Nephron progenitor cell (in vitro differentiated cells): Measurements from ENCODE around the gene SESN3.

Source experiments
- DNase-seq: peaks from one replicate; pipeline ENCODE4 v3.0.0; 2021
- H3K27ac Mint-ChIP-seq: 2 replicates; pipeline ENCODE4 v1.8.0; 2021; ENCODE audit warnings: mild to moderate bottlenecking, moderate library complexity, mixed read lengths
- H3K27me3 Mint-ChIP-seq: 2 replicates; pipeline ENCODE4 v1.8.0; 2021; ENCODE audit warnings: mild to moderate bottlenecking, low read depth, mixed read lengths; ENCODE audit not compliant: poor library complexity
- H3K36me3 Mint-ChIP-seq: 2 replicates; pipeline ENCODE4 v1.8.0; 2021; ENCODE audit warnings: low read depth, mixed read lengths
- H3K4me1 Mint-ChIP-seq: 2 replicates; pipeline ENCODE4 v1.8.0; 2021; ENCODE audit warnings: mixed read lengths
- H3K4me3 Mint-ChIP-seq: 2 replicates; pipeline ENCODE4 v1.8.0; 2021; ENCODE audit warnings: mild to moderate bottlenecking, moderate library complexity, mixed read lengths
- H3K9me3 Mint-ChIP-seq: 2 replicates; pipeline ENCODE4 v1.8.0; 2021; ENCODE audit warnings: mild to moderate bottlenecking, moderate library complexity, mixed read lengths
- CTCF ChIP-seq: fragments of 200-600 bp; sonication (generic); IDR thresholded peaks from 2 replicates; pipeline ENCODE4 v1.5.0; 2021; ENCODE audit warnings: antibody characterized with exemption

Gene SESN3

DNA sequence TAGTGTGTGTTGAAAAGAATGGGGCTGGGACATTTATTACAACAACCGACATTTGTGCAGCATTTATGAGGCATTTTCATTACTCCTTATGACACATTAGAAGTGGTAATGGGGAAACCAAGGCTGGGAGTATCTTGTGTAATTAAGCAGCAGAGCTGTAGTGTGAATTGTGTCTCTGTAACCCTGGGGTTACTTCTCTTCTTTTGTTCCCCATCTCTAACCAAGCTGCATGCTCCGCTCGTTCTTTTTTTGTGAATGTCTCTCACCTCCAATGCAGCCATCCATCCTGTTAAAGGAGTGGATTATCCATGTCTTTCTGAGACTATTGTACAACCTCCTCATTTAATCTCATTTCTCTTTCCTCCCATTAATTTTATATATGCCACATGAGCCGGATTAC, 75.6 kb downstream of the SESN3 start:
- Mint-ChIP-seq H3K27me3 (no peaks in the 10 kb centered on the region), H3K36me3 (peaks cover 9% of the 10 kb centered on the region), H3K27ac (no peak overlapping the region), H3K9me3 (no peaks in the 10 kb centered on the region), H3K4me1 (peaks cover 10% of the 10 kb centered on the region), H3K4me3 (no peak overlapping the region)
- TF ChIP-seq CTCF: no peak
- DNase-seq: no peak

DNA sequence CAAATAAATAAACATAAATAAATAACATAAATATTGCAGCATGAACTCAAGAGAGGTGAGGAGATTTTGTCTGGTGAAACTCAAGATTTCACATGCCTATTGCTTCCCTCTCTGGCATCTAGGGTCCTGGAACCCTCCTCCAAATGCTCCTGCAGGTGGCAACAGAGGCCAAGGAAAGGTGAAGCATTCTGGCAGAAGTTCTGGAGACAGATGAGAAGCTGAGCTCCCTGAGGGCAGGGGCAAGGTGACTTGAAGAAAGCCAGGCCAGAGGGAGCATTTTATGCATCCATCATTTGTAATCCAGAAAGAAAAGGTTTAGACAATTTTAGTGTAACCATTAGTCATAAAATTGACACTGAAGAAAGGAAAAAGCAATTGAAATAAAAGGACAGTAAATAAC, 76.5 kb downstream of the SESN3 start:
- peak; percentile 59 for TF ChIP-seq CTCF
- DNase-seq: peak; percentile 47
- Mint-ChIP-seq H3K9me3 (no peaks in the 10 kb centered on the region), H3K27me3 (peaks cover 8% of the 10 kb centered on the region), H3K4me1 (peaks cover 19% of the 10 kb centered on the region), H3K4me3 (no peak overlapping the region), H3K36me3 (peaks cover 9% of the 10 kb centered on the region), H3K27ac (no peak overlapping the region)

GRCh38 chr11:95153857-95154246, 77.2 kb downstream of the SESN3 start:
- H3K4me1 Mint-ChIP-seq: peaks cover 25% of the 10 kb centered on the region

GRCh38 chr11:95152876-95153856, 77.8 kb downstream of the SESN3 start:
- no peak for TF ChIP-seq CTCF
- Mint-ChIP-seq H3K4me1 (peaks cover 26% of the 10 kb centered on the region), H3K36me3 (peaks cover 8% of the 10 kb centered on the region), H3K9me3 (no peaks in the 10 kb centered on the region), H3K27ac (no peak overlapping the region), H3K27me3 (peaks cover 19% of the 10 kb centered on the region), H3K4me3 (no peak overlapping the region)
- no peak for DNase-seq

More at GRCh38 chr11:95153857-95154246, 77.2 kb downstream of the SESN3 start:
- H3K27ac Mint-ChIP-seq: no peak overlapping the region
- peaks cover 9% of the 10 kb centered on the region for H3K36me3 Mint-ChIP-seq
- no peaks in the 10 kb centered on the region for H3K9me3 Mint-ChIP-seq
- DNase-seq: no peak
- TF ChIP-seq CTCF: no peak
- peaks cover 15% of the 10 kb centered on the region for H3K27me3 Mint-ChIP-seq
- H3K4me3 Mint-ChIP-seq: no peak overlapping the region

DNA sequence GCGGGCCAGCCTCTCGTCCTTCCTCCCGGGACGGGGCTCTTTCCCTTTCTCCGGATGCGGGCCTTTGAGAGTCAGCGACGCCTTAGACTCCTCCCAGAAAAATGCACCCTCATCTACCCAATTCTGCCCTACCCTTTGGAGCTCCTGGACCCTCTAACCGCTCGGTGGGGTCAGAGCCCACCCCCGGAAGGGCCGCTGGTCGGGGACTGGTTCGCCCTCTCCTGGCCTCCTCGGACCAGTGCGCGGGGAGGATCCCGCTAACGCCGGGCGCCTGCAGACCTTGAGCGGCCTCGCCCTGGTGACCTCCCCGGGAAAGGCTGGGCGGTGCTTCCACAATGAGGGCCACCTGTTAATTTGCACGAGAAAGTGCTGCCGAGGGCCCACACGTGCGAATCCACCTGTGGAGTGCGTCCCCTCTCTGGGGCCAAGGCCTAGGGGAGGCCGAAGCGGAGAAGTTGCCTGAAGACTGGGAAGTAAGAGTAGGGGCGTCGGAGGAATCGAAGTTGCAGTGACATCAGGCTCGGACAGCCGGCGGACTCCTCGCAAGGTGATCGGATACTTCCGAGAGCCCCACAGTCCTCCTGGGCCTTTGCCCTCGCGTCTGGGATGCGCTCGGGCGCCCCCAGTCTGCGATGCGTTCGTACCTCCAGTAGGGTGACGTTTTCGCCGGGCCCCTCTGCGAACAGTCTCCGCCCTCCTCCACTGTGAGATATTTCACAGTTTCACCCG, 79.9 kb downstream of the SESN3 start:
- Mint-ChIP-seq H3K9me3 (no peaks in the 10 kb centered on the region), H3K27ac (peak overlapping the region; percentile 34), H3K27me3 (peaks cover 36% of the 10 kb centered on the region), H3K4me3 (peak overlapping the region; percentile 85), H3K4me1 (peaks cover 22% of the 10 kb centered on the region), H3K36me3 (no peaks in the 10 kb centered on the region)
- TF ChIP-seq CTCF: peak; percentile 68
- DNase-seq: peak; percentile 88
